GM18508 (cell line): ENCODE measurements around the gene SH2D1A.
"Not testable (repeated sequence)": the region's sequence is repeated elsewhere in the genome, so short reads cannot be mapped to it uniquely, and the experiment has no call there.

Experiments used
- ATAC-seq: cut with Tn5 transposase; IDR thresholded peaks from one replicate; pipeline ENCODE4 v1.9.1; 2021; ENCODE audit warnings: moderate number of reproducible peaks; ENCODE audit not compliant: insufficient read depth, unreplicated experiment

The SH2D1A gene

DNA sequence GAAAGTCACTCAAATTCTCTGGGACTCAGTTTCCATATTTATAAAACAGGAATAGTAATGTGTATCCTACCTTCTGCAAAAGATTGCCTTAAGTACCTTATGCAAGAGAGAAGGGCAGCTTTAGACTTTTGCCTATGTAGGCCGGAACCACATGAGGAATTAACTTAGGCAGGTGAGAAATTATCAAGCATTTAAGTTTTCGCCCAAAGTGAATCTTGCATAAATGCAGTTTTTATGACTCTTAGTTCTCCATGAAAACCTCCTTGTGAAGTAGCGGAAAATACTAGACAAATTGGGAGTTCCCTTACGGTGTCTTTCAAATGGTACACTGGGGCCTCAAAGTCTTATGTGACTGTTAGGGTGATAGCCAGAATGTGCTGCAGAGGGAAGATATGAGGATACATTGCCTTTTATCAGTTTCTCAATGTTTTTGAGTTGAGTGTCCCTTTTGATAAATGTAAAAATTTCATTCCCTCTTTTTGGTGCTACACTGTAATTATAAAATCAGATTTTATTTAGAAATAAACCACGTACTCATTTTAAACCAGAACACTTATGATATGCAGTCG is 2.6 kb downstream of the SH2D1A start:
- no peak for ATAC-seq

GRCh38 chrX:124354648-124355047 is 8.3 kb downstream of the SH2D1A start:
- ATAC-seq: no peak

DNA sequence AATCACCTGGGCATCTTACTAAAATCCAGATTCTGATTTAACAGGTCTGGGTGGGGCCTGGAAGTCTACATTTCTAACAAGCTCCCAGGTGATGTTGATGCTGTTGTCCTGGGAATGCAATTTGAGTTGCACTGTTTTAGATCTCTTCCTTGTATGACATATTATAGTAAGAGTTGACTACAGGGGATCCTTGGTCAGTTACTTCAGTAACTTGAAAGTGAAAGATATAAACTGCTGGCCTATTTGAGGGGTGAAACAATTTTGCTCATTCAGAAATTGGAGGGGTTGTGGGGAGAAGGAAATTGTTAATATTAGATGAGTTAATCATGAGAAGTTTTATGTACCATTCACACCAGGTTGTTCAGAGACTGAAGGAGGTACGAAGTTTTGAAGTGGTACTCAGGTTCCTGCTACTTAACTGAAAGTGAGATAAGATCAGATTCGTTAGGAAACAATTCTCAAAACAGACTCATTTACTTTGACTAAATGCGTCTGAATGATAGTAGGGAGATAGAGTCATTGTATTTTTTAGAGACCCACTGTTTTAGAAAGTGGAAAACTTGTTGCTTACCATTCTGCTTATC is 12.5 kb downstream of the SH2D1A start:
- ATAC-seq: no peak

DNA sequence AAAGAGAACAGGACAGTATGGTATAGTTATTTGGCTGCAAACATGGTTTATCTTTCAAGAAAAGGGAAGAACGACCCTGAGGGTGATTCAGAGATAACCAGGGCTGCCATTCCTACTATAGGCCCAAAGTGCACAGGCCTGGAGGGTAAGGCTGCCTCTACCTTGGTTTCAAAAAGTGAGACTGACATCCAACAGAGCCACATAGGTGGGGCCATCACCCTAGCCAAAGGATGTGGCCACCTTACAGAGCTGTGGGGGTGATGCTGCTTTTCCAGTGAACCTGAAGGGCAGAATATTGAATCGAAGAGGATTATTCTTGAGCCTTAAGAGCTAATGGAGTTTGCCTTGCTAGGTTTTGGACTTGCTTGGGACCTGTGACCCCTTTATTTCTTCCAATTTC is 15.7 kb downstream of the SH2D1A start:
- ATAC-seq: no peak

DNA sequence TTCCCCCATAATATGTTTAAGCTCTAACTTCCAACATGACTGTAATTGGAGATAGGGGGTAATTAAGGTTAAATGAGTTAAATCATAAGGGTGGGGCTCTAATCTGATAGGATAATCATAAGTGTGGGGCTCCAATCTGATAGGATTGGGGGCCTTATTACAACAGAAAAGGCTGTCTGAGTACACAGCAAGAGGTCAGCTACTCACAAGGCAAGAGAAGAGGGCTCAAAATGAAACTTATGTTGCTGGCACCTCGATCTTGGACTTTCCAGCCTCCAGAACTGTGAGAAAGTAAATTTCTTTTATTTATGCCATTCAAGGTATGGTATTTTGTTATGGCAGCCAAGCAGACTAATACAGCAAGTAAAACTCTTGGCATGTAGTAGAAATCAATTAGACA is 16.4 kb downstream of the SH2D1A start:
- no peak for ATAC-seq

DNA sequence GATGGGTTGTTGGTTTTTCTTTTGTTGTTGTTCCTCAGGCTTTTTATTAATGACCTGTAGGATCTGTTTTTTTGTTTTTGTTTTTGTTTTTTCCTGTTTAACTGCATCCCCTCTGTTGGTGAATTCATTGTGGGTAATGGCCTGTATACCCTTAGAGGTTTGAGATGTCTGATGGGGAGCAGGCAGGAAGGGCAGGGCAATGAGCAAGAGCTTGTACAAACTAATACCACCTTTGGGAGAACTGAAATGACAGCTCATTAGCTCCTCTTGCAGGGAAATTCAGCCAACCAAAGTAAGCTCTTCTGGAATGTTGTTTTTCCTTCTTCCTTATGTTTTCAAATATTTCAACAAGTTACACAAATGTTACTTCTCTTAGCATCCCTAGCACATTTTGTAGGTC is 23.4 kb downstream of the SH2D1A start:
- no peak for ATAC-seq

GRCh38 chrX:124373348-124373747 is 27.0 kb downstream of the SH2D1A start:
- no peak for ATAC-seq

DNA sequence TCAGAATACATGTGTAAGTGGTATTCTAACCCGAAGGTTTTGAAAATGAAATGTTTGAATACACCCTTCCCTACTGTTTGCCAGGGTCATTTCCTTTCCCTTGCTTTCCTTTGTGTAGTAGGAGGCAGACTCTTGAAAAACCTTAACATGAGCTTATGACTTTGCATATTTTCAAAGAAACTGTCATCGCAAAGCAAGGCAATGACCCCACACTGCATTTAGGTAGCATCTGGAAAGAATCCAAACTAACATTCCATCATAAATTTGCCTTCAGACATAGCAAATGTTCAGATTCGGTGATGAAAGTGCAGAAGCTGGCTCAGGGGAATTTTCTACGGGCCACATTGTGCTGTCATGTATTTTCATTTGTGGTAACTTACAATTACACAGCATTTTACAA is 32.3 kb downstream of the SH2D1A start:
- ATAC-seq: no peak

DNA sequence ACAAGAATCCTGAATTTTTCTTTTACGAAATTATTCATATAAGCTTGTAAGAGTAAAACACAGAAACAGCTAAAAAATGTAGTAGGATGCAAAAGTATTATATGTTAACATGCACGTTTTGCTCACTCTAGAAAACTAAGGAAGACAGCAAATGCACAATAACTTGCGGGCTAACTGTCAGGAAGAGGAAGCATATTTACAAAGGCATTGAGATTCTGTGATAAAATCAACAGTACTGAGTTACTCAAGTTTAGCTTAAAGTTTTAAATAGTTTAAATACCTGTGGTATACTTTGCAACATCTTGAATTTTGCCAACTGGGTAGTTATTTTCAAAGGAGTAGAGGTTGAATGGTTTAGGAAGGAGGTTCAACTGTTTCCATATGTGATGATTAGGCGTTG is 37.0 kb downstream of the SH2D1A start:
- ATAC-seq: no peak

GRCh38 chrX:124386401-124386800 is 40.0 kb downstream of the SH2D1A start:
- ATAC-seq: no peak

DNA sequence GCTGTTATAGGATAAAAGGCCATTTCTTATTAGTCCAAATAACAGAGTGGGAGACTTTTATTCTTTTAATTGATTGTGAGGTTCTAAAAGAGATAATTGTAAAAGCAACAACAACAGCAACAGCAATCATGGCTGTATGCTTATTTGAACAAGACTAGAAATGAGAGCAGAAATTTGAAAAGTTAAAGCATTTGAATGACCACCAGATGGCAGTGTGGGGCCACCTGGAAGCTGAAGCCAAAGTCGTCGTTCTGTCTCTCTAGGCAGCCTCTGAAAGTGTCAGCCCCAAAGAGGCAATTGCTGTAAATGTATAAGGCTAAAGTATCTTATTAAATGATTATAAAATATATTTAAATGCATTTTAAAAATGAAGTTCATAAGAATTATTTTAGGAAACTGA is 42.2 kb downstream of the SH2D1A start:
- ATAC-seq: peak; percentile 70

- no peak for ATAC-seq
These were observed 46.4 kb downstream of the SH2D1A start for GRCh38 chrX:124392794-124393193.

DNA sequence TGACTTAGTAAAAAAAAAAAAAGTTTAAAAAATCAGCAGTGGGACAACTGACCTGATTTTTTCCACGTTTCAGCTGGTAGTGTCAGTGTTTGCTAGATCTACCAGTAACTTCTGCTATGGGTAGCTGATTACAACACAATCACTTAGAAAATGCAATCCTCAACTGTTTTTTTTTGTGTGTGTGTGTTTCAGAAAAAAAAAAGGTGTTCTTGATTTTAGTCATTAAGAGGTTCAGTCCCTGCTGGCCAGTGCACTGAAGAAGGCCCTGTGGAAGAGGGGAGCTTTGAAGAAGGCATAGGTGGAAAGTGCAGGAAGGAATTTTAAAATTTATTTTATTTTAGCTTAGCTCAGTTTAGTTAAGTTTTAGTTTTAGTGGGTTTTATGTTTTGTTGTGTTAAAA is 46.9 kb downstream of the SH2D1A start:
- no peak for ATAC-seq

DNA sequence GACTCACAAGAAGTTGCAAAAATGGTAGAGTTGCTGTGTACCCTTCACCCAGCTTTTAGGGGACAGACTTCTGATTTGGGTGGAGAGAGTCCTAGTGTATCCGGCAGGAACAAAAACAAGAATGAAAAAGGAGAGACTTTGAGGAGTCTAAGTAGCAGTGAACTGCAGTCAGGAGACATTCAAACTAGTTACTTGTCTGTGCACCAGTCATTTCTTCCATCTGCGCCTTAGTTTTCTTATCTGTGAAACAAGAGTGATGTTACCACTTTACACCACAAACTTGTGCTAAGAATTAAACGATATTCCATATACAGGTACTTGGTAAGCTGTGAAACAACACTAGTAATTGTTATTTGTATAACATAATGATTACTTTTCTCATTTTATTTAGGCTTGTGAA is 47.3 kb downstream of the SH2D1A start:
- ATAC-seq: no peak

GRCh38 chrX:124395145-124395880 is 49.0 kb downstream of the SH2D1A start:
- peak; percentile 50 for ATAC-seq

- ATAC-seq: no peak
These were observed 55.3 kb downstream of the SH2D1A start for GRCh38 chrX:124401696-124402095.

GRCh38 chrX:124405868-124406267 is 59.5 kb downstream of the SH2D1A start:
- no peak for ATAC-seq

- ATAC-seq: peak; percentile 74
These were observed 60.1 kb downstream of the SH2D1A start for GRCh38 chrX:124406294-124407014.

DNA sequence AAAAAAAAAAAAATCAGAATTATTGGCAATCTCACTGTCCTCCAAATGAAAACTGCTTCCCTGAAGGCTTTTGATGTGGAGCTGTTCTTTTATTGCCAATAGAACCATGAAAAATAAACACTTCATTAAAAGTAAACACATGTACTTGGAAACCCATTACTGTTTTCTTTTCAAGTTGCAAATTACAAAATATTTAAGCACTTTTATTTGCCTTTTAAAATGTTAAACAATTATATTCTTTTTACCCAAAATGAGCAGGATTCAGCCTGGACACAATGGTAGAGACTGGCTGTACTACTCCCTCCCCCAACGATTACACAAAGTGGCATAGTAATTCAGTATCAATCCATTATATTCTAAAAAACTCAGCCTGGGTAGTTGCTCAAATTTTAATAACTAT is 60.9 kb downstream of the SH2D1A start:
- ATAC-seq: no peak

GRCh38 chrX:124408380-124408779 is 62.0 kb downstream of the SH2D1A start:
- not testable (repeated sequence) for ATAC-seq

DNA sequence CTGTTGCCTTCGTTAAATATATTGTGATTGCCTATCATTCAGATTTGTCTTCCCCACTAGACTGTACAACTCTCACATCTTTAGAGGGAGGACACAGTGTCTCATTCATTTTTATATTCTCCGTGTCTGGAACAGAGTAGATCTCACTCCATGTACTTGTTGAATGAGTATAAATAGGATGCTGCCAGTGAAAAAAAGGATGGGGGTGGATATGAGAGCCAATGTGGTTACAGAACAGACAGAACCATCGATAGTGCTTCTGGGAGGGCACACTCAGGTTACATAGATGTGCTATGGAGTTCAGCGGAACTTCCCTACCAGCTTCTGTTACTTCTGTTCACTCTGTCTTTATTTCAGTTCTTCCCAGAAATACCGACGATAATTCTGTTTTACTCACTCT is 66.9 kb downstream of the SH2D1A start:
- ATAC-seq: no peak
